ENCODE measurements around the gene MAP3K5.

DNA sequence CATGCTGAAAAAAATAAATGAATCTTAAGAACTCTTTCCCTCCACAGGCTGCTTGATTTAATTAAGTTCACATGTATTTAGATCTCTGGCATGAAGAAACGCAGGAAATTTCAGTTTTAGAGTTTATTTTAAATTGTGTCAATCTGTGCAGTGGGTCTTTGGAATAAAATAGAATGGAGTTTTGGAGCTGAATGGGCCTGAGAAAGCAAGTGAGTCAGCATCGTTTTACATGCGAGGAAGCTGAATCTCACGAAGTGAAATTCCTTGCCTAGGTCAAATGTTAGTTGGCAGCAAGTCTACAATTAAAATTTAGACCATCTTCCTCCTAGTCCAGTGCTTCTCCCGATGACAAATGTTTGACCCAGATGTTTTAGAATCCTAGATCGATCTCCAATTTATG lies 264.4 kb downstream of the MAP3K5 start:
- no peak for TF ChIP-seq POLR2A (IDR thresholded peaks at IDR 0.05; ENCODE audit: low read depth, low read length)
- TF ChIP-seq POLR2AphosphoS5 (IDR thresholded peaks at IDR 0.05; ENCODE audit: low read depth, low read length): no peak
- no peak for TF ChIP-seq POU2F2 (IDR thresholded peaks at IDR 0.05; ENCODE audit: low read depth, low read length)
- no peak for TF ChIP-seq TAF1 (IDR thresholded peaks at IDR 0.05; ENCODE audit: low read depth, low read length)
